Activated naive CD8-positive, alpha-beta T cell treated with anti-CD3 and anti-CD28 coated beads, Interleukin-2, amount 50 U/mL, for 16 hours (primary cell): ENCODE data around the gene FAM168A.
"Not testable (repeated sequence)": the region's sequence is repeated elsewhere in the genome, so short reads cannot be mapped to it uniquely, and the experiment has no call there.

Experiments used
- DNase-seq: peaks from one replicate; pipeline ENCODE4 v3.0.0-alpha.2; 2020; ENCODE audit warnings: low read depth, low spot score

The FAM168A gene

DNA sequence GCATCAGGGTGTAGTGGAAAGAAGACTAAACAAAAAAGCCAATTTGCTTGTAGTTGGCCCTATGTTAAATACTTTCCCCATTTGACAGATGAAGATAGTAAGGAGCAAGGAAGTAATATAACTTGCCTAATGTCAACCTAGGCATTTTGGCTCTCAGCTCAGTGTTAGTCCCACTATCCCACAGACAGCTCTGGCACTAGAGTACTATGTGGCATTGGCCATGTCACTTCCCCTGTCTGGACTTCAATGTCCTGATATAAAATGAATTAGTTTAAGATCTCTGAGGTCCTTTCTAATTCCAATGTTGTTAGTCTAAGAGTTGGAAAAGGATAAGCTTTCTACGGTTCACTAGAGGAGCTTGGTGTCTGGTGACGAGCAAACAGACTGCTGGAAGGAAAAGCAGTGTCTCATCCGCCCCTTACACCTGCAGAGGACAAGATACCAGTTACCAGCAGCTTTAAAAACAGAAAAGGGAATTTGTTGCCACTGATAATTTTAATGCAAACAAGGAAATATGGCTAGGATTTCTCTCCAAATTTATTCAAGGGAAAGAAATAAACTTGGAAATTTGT is 129.2 kb downstream of the FAM168A start:
- DNase-seq: no peak

DNA sequence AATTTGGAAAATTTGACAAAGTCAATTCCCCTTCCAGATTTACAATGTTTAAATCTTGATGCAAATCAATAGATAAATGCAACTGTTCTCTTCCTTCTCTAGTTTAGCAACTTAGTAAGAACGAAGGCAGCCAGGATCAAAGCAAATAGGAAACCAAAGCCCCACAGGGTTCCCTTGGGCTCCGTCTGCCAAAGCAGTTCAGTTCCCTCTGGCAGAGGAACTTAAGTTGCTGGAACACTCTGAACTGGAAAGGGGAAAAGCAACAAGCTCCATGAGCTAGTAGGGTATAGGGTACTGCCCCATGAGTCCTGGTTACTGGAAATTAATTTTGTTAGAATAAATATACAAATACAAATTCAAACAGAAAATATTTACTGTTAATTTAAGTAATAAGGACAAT is 130.4 kb downstream of the FAM168A start:
- DNase-seq: no peak

DNA sequence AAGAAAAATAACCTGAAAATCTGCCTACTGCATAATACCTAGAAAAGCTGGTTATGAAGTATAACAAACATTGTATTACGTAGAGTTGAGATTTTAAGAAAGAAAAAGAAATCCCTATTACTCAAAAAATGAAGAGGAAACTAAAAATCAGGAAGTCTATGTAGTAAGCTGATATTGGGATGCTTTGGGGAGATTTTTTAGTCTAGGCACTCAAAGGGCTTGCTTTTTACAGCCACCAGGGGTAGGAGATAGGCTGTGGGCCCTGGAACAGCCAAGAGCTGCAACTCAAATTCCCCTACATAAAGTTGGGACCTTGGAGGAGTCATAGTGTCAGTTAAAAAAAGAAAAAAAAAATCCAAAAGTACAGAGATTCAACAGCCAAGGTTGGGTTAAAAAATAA is 131.3 kb downstream of the FAM168A start:
- DNase-seq: no peak

- DNase-seq: no peak
Observed at GRCh38 chr11:73465871-73466270, 132.0 kb downstream of the FAM168A start.

GRCh38 chr11:73465023-73465675 is 132.8 kb downstream of the FAM168A start:
- DNase-seq: no peak

DNA sequence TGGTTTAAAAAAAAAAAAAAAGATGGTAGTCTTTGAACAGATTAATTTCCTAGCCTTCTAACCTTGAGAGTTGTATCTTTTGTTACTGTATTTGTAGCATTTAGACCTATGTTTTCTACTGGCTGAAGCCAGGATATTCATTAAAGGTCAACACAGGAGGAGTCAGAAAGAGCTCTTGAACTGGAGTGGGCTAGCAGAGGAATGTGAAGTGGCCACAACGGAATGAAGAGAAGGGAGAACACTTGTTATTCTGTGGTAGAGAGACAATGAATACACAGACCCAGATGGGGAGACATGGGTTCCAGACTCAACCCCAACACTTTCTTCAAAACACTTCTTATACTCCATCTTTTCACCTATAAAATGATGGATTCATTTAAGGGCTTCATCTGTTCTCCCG is 133.6 kb downstream of the FAM168A start:
- DNase-seq: no peak

DNA sequence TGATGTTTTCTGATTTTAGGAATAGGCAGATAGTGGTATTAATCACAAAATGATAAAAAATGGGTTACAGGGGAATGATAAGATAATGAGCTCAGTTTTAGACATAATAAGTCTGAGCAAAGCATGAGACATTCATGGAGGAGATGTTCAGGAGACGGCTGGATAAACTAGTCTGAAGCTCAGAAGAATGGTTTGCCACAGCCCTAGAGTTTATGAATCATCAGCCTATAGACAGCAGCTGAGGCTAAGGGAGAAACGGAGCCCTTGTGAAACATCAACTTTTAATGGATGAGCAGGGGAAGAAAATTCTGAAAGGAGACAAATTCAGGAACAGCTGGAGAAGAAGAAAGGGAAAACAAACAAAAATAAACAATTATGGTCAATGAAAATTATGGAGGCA is 134.6 kb downstream of the FAM168A start:
- no peak for DNase-seq

GRCh38 chr11:73461964-73462363 is 135.9 kb downstream of the FAM168A start:
- no peak for DNase-seq

GRCh38 chr11:73461335-73461840 is 136.5 kb downstream of the FAM168A start:
- DNase-seq: no peak

- no peak for DNase-seq
Observed at GRCh38 chr11:73458201-73458600, 139.7 kb downstream of the FAM168A start.

GRCh38 chr11:73454987-73455386 is 142.9 kb downstream of the FAM168A start:
- DNase-seq: no peak

- no peak for DNase-seq
Observed at GRCh38 chr11:73453562-73453961, 144.3 kb downstream of the FAM168A start.

- DNase-seq: no peak
Observed at GRCh38 chr11:73452726-73453125, 145.2 kb downstream of the FAM168A start.

- DNase-seq: no peak
Observed at GRCh38 chr11:73451896-73452295, 146.0 kb downstream of the FAM168A start.

GRCh38 chr11:73446766-73447165 is 151.1 kb downstream of the FAM168A start:
- no peak for DNase-seq

- no peak for DNase-seq
Observed at GRCh38 chr11:73445980-73446379, 151.9 kb downstream of the FAM168A start.

DNA sequence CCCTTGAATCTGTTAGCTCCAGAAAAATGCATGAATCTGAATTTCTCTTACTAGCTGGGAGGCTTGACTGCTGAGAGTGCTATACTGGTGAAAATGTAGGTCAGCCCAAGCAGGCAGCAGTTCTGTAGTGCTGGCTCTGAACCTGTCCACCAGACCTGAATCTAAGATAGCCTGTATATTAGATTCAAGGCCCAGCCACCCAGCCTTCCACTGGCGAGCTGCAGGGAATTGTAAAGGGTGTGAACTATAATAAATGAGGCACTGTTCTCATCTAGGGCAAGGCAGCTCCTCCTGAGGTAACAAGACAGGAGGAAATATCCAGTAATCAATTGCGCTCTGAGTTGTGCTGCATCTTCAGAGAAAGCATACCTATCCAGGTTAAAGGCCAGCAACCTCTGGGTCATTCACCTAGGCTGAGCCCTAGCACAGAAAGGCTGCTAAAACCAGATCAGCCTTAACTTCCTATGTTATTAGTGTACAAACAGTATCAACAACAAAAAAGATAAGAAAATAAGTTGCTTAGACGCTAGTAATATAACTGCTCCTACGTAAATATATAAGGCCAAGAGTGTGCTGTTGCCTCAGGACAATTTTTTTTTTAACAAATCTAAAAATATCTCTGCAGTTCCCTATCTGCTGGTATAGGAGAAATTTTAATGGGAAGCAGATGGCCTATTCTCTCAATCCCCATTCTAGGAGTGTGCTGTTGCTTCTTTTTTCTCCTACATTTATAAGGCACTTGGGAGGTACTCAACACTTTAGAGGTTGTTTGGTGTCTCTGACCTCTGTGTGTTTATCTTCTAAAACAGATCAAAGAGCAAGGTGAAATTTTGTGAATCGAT is 158.7 kb downstream of the FAM168A start:
- no peak for DNase-seq

GRCh38 chr11:73436859-73437258 is 161.1 kb downstream of the FAM168A start:
- DNase-seq: not testable (repeated sequence)

DNA sequence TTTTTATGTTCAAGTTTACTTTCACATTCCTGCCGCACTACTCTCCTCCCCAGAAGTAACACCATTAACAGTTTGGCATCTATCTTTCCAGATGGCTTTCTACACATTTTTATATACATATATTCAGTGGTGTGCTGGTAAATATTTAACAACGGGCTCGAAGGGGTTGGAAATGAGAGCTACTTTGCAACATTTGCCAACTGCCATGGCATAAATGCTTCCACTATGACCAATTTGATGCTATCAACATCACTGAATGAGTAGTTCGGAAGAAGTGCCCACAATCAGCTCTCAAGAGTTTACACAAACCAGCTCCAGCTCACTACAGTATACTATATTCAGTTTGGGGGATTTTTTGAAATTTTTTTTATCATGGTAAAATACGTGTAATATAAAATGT is 166.5 kb downstream of the FAM168A start:
- DNase-seq: no peak

GRCh38 chr11:73430326-73430725 is 167.6 kb downstream of the FAM168A start:
- no peak for DNase-seq

DNA sequence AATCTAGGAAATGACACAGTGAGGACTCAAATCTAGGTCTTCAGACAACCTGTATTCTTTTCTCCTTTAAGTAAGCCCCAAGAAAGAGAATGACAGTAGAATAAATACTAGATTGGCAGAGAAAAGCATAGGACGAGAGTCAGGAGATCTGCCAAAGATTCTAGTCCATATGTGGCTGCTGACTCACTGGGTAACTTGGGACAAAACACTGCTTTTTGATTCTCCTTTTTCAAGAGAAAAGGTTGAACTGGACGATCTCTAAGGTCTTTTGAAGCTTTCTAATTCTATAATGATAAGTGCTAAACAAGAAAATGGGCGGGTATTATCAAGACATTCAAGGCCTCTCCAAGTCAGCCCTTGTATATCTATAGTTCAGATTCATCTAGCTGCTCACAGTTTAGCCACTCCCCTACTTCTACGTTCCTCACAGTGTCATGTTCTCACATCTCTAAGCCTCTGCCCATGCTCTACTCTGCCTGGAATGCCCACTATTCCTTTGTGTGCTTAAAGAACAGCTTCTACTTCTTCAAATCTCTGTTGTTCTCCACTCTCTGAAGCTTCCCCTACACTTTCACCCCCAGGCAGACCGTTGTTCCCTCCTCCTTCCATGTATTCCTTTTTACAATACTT is 168.7 kb downstream of the FAM168A start:
- no peak for DNase-seq

GRCh38 chr11:73428699-73429098 is 169.2 kb downstream of the FAM168A start:
- no peak for DNase-seq
